Activated CD8-positive, alpha-beta memory T cell treated with anti-CD3 and anti-CD28 coated beads for 24 hours (primary cell): ENCODE data around the gene KCNB1.

Source experiments
- DNase-seq: peaks from one replicate; pipeline ENCODE4 v3.0.0-alpha.2; 2020

Gene KCNB1

GRCh38 chr20:49482621-49483017, at the start of gene KCNB1:
TSS of gene KCNB1 (minus strand) at chr20:49482668. CDS start at chr20:49482480, 188 bp downstream.
- peak; percentile 67 for DNase-seq

- no peak for DNase-seq
Measured at GRCh38 chr20:49529470-49529869, 47.0 kb upstream of the KCNB1 start.

GRCh38 chr20:49526568-49526967, 44.1 kb upstream of the KCNB1 start:
- no peak for DNase-seq

- no peak for DNase-seq
Measured at GRCh38 chr20:49526056-49526455, 43.6 kb upstream of the KCNB1 start.

GRCh38 chr20:49523767-49524360, 41.4 kb upstream of the KCNB1 start:
- DNase-seq: no peak

GRCh38 chr20:49521356-49521755, 38.9 kb upstream of the KCNB1 start:
- DNase-seq: no peak

- DNase-seq: no peak
Measured at GRCh38 chr20:49519777-49520359, 37.4 kb upstream of the KCNB1 start.

- DNase-seq: no peak
Measured at GRCh38 chr20:49519212-49519712, 36.8 kb upstream of the KCNB1 start.

GRCh38 chr20:49518576-49518975, 36.1 kb upstream of the KCNB1 start:
- DNase-seq: no peak

- DNase-seq: no peak
Measured at GRCh38 chr20:49517805-49518100, 35.3 kb upstream of the KCNB1 start.

- no peak for DNase-seq
Measured at GRCh38 chr20:49516916-49517804, 34.7 kb upstream of the KCNB1 start.

- DNase-seq: no peak
Measured at GRCh38 chr20:49515586-49515985, 33.1 kb upstream of the KCNB1 start.

GRCh38 chr20:49513517-49513916, 31.0 kb upstream of the KCNB1 start:
- no peak for DNase-seq

GRCh38 chr20:49513009-49513408, 30.5 kb upstream of the KCNB1 start:
- no peak for DNase-seq

GRCh38 chr20:49511788-49512525, 29.5 kb upstream of the KCNB1 start:
- no peak for DNase-seq

- DNase-seq: no peak
Measured at GRCh38 chr20:49510562-49511122, 28.2 kb upstream of the KCNB1 start.

GRCh38 chr20:49508435-49509199, 26.1 kb upstream of the KCNB1 start:
- DNase-seq: no peak

GRCh38 chr20:49507741-49508434, 25.4 kb upstream of the KCNB1 start:
- DNase-seq: no peak

GRCh38 chr20:49505518-49505917, 23.1 kb upstream of the KCNB1 start:
- DNase-seq: no peak

GRCh38 chr20:49503176-49503575, 20.7 kb upstream of the KCNB1 start:
- no peak for DNase-seq

GRCh38 chr20:49501917-49502316, 19.4 kb upstream of the KCNB1 start:
- DNase-seq: no peak

- no peak for DNase-seq
Measured at GRCh38 chr20:49497398-49497669, 14.9 kb upstream of the KCNB1 start.
